Mammary epithelial cell (primary cell): ENCODE results near the gene KRT78.

Experiments
- EZH2 ChIP-seq: IDR thresholded peaks from 2 replicates; pipeline ENCODE4 v1.6.1; 2012; ENCODE audit warnings: low read length, inconsistent platforms, borderline replicate concordance
- TF ChIP-seq, protein P1 (sequence below), 2 donors: IDR thresholded peaks in 1 of 2; conservative IDR thresholded peaks in 1 of 2; 2 replicates each; pipeline ENCODE4 v1.5.1; 2011 to 2012; ENCODE audit warnings: inconsistent platforms in 2 of 2, low read length in 2 of 2, mild to moderate bottlenecking in 2 of 2, control low read depth in 1 of 2, low read depth in 1 of 2; ENCODE audit not compliant: insufficient read depth in 1 of 2; ENCODE audit errors: extremely low read depth in 1 of 2

GRCh38 chr12:52814710-52815155 is 34.1 kb downstream of the KRT78 start:
- TF ChIP-seq, protein P1, sequence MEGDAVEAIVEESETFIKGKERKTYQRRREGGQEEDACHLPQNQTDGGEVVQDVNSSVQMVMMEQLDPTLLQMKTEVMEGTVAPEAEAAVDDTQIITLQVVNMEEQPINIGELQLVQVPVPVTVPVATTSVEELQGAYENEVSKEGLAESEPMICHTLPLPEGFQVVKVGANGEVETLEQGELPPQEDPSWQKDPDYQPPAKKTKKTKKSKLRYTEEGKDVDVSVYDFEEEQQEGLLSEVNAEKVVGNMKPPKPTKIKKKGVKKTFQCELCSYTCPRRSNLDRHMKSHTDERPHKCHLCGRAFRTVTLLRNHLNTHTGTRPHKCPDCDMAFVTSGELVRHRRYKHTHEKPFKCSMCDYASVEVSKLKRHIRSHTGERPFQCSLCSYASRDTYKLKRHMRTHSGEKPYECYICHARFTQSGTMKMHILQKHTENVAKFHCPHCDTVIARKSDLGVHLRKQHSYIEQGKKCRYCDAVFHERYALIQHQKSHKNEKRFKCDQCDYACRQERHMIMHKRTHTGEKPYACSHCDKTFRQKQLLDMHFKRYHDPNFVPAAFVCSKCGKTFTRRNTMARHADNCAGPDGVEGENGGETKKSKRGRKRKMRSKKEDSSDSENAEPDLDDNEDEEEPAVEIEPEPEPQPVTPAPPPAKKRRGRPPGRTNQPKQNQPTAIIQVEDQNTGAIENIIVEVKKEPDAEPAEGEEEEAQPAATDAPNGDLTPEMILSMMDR (conservative IDR thresholded peaks at IDR 0.05 in 1 of 2, IDR thresholded peaks at IDR 0.05 in 1 of 2; ENCODE audit: extremely low read depth in 1 of 2, insufficient read depth in 1 of 2, low read depth in 1 of 2, low read length in 2 of 2): no peak
- TF ChIP-seq EZH2: no peak
